ENCODE data around the gene NSUN5. TPM values are rescaled to one million over a fixed set of nuclear protein-coding genes. Genes with fewer than 3 reads are reported as not detected.
A peak's percentile ranks its signal among the peaks of the same experiment; 100 is the strongest.

Gene NSUN5
- polyA plus RNA-seq, 3 donors: 28.6 to 37.7 (median 31.3) TPM

- no peaks in the 10 kb centered on the region for H3K9me3 ChIP-seq (replicated peaks in 1 of 2; ENCODE audit: control insufficient read depth in 1 of 2, insufficient read depth in 1 of 2, low read length in 2 of 2)
- no peaks in the 10 kb centered on the region for H3K27me3 ChIP-seq (ENCODE audit: control insufficient read depth in 2 of 2, insufficient read depth in 2 of 2, low read length in 2 of 2)
- H3K9me3 Mint-ChIP-seq: no peaks in the 10 kb centered on the region
- no peaks in the 10 kb centered on the region for H3K27me3 Mint-ChIP-seq (ENCODE audit: low read depth in 3 of 3)
- H3K36me3 ChIP-seq (replicated peaks in 1 of 2; ENCODE audit: control insufficient read depth in 1 of 2, insufficient read depth in 2 of 2, low read length in 2 of 2): peaks cover 26 to 32% of the 10 kb centered on the region in 2 donors
- H2AFZ ChIP-seq (ENCODE audit: insufficient read depth, low read depth, low read length, poor library complexity, severe bottlenecking): peak overlapping the region; percentile 89
- H3K27ac Mint-ChIP-seq: peak overlapping the region; percentile 69 to 89 (median 85)
- H3K9ac ChIP-seq (ENCODE audit: insufficient read depth, low read length, poor library complexity, severe bottlenecking): peak overlapping the region; percentile 72
- peak overlapping the region; percentile 94 to 95 for H3K4me3 Mint-ChIP-seq
- peaks cover 29 to 43% of the 10 kb centered on the region in 2 donors for H3K4me1 ChIP-seq (ENCODE audit: control insufficient read depth in 1 of 2, insufficient read depth in 2 of 2, low read length in 2 of 2)
- peaks cover 42% of the 10 kb centered on the region for H3K4me1 Mint-ChIP-seq
- no peak for DNase-seq
- 9% methylated on average over 30 of the region's 43 CpGs for WGBS (ENCODE audit: insufficient coverage)
- TF ChIP-seq, protein P1, sequence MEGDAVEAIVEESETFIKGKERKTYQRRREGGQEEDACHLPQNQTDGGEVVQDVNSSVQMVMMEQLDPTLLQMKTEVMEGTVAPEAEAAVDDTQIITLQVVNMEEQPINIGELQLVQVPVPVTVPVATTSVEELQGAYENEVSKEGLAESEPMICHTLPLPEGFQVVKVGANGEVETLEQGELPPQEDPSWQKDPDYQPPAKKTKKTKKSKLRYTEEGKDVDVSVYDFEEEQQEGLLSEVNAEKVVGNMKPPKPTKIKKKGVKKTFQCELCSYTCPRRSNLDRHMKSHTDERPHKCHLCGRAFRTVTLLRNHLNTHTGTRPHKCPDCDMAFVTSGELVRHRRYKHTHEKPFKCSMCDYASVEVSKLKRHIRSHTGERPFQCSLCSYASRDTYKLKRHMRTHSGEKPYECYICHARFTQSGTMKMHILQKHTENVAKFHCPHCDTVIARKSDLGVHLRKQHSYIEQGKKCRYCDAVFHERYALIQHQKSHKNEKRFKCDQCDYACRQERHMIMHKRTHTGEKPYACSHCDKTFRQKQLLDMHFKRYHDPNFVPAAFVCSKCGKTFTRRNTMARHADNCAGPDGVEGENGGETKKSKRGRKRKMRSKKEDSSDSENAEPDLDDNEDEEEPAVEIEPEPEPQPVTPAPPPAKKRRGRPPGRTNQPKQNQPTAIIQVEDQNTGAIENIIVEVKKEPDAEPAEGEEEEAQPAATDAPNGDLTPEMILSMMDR (IDR thresholded peaks at IDR 0.05): no peak
- peak overlapping the region; percentile 65 to 89 (median 82) for H3K4me3 ChIP-seq (replicated peaks in 1 of 3; ENCODE audit: low read depth in 2 of 3, low read length in 3 of 3)
- peaks cover 32 to 36% of the 10 kb centered on the region in 2 donors for H3K36me3 Mint-ChIP-seq
- H4K20me1 ChIP-seq (ENCODE audit: insufficient read depth, low read length): peaks cover 12% of the 10 kb centered on the region
- H3K79me2 ChIP-seq (ENCODE audit: insufficient read depth, low read length): peaks cover 20% of the 10 kb centered on the region
- intact Hi-C loops (cut with micrococcal nuclease): no loop called here
- peak overlapping the region; percentile 83 for H3K4me2 ChIP-seq (replicated peaks; ENCODE audit: extremely low read depth, low read length, poor library complexity, severe bottlenecking)
- peak overlapping the region; percentile 16 to 66 for H3K27ac ChIP-seq (ENCODE audit: low read depth in 1 of 2, low read length in 2 of 2)
Measured at GRCh38 chr7:73308074-73308664, 457 bp downstream of the NSUN5 start.

DNA sequence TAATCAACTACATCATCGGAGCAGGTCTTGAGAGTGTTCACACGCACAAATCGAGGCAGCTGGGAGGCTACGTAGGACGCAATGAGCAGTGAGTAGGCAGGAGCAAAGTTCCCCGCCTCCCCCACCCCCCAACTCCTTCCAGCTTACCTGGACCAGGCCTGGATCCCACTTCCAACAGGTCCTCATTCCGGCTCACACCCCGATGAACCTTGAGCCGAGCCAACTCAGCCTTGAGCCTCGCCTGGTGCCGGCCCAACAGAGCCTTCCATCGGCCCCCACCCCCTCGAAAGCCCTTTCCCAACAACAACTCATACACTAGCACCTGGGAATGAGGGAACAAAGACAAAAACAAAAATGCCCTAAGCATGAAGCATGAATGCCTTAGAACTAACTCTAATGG lies 1.2 kb downstream of the NSUN5 start:
- H3K27ac Mint-ChIP-seq: peak overlapping the region in 3 of 7 donors; percentile 51 to 69 (median 59)
- TF ChIP-seq, protein P1 (IDR thresholded peaks at IDR 0.05): no peak
- H3K36me3 Mint-ChIP-seq: peaks cover 36 to 41% of the 10 kb centered on the region in 2 donors
- Histone ChIP-seq H3K36me3 (replicated peaks in 1 of 2; ENCODE audit: control insufficient read depth in 1 of 2, insufficient read depth in 2 of 2, low read length in 2 of 2) (peaks cover 31 to 37% of the 10 kb centered on the region in 2 donors), H3K9me3 (replicated peaks in 1 of 2; ENCODE audit: control insufficient read depth in 1 of 2, insufficient read depth in 1 of 2, low read length in 2 of 2) (no peaks in the 10 kb centered on the region), H3K79me2 (ENCODE audit: insufficient read depth, low read length) (peaks cover 20% of the 10 kb centered on the region), H3K4me1 (ENCODE audit: control insufficient read depth in 1 of 2, insufficient read depth in 2 of 2, low read length in 2 of 2) (peaks cover 29 to 43% of the 10 kb centered on the region in 2 donors), H3K27ac (ENCODE audit: low read depth in 1 of 2, low read length in 2 of 2) (no peak overlapping the region), H4K20me1 (ENCODE audit: insufficient read depth, low read length) (peaks cover 12% of the 10 kb centered on the region), H3K4me2 (replicated peaks; ENCODE audit: extremely low read depth, low read length, poor library complexity, severe bottlenecking) (peak overlapping the region; percentile 83), H3K4me3 (replicated peaks in 1 of 3; ENCODE audit: low read depth in 2 of 3, low read length in 3 of 3) (peak overlapping the region in 1 of 3 experiments; percentile 89), H2AFZ (ENCODE audit: insufficient read depth, low read depth, low read length, poor library complexity, severe bottlenecking) (no peak overlapping the region), H3K9ac (ENCODE audit: insufficient read depth, low read length, poor library complexity, severe bottlenecking) (no peak overlapping the region), H3K27me3 (ENCODE audit: control insufficient read depth in 2 of 2, insufficient read depth in 2 of 2, low read length in 2 of 2) (no peaks in the 10 kb centered on the region)
- peak overlapping the region; percentile 94 to 95 for H3K4me3 Mint-ChIP-seq
- 95% methylated on average over 11 of the region's 13 CpGs for WGBS (ENCODE audit: insufficient coverage)
- H3K4me1 Mint-ChIP-seq: peaks cover 42% of the 10 kb centered on the region
- no peaks in the 10 kb centered on the region for H3K9me3 Mint-ChIP-seq
- intact Hi-C loops (cut with micrococcal nuclease): no loop called here
- no peaks in the 10 kb centered on the region for H3K27me3 Mint-ChIP-seq (ENCODE audit: low read depth in 3 of 3)
- no peak for DNase-seq
